CD4-positive, CD25-positive, alpha-beta regulatory T cell (primary cell): ENCODE data around the gene EFHB. TPM values are rescaled to one million over a fixed set of nuclear protein-coding genes. Genes with fewer than 3 reads are reported as not detected.
A peak's percentile ranks its signal among the peaks of the same experiment; 100 is the strongest.

Experiments
- ATAC-seq, 2 donors: fragments of 150-1000 bp; cut with Tn5 transposase; one replicate each; pipeline ENCODE4 v1.10.0; 2021; ENCODE audit warnings: low read depth in 2 of 2, moderate number of reproducible peaks in 2 of 2, moderate library complexity in 1 of 2
- DNase-seq, 3 donors: peaks; one replicate each; pipeline versions ENCODE4 v3.0.0 to v3.0.0-alpha.2; 2012 to 2022; ENCODE audit warnings: mixed read lengths in 1 of 3
- H3K27ac ChIP-seq: one replicate; pipeline ENCODE4 v1.7.0; 2013; ENCODE audit warnings: mild to moderate bottlenecking, low read length; ENCODE audit not compliant: insufficient read depth, poor library complexity, severe bottlenecking
- H3K27me3 ChIP-seq: one replicate; pipeline ENCODE4 v1.7.0; 2013; ENCODE audit warnings: low read length; ENCODE audit not compliant: control insufficient read depth, insufficient read depth
- H3K36me3 ChIP-seq: one replicate; pipeline ENCODE4 v1.7.0; 2013; ENCODE audit warnings: mild to moderate bottlenecking, low read length, moderate library complexity; ENCODE audit not compliant: control insufficient read depth, insufficient read depth
- H3K4me1 ChIP-seq: 2 replicates; pipeline ENCODE4 v1.7.0; 2013; ENCODE audit warnings: mild to moderate bottlenecking, low read length; ENCODE audit not compliant: insufficient read depth, control insufficient read depth, poor library complexity, severe bottlenecking
- H3K4me3 ChIP-seq: one replicate; pipeline ENCODE4 v1.7.0; 2013; ENCODE audit warnings: low read depth, mild to moderate bottlenecking, low read length, moderate library complexity
- H3K9me3 ChIP-seq, 2 experiments: 1 replicate in 1 of 2; 2 replicates in 1 of 2; pipeline ENCODE4 v1.7.0; 2013; ENCODE audit warnings: low read length in 2 of 2, mild to moderate bottlenecking in 1 of 2, moderate library complexity in 1 of 2; ENCODE audit not compliant: control insufficient read depth in 2 of 2
- H3K27ac Mint-ChIP-seq, 3 donors: one replicate each; pipeline ENCODE4 v1.8.0; 2020 to 2022; ENCODE audit warnings: mild to moderate bottlenecking in 3 of 3, mixed read lengths in 3 of 3, moderate library complexity in 2 of 3
- H3K27me3 Mint-ChIP-seq: one replicate; pipeline ENCODE4 v1.8.0; 2022; ENCODE audit warnings: mild to moderate bottlenecking, mixed read lengths
- H3K36me3 Mint-ChIP-seq: one replicate; pipeline ENCODE4 v1.8.0; 2020; ENCODE audit warnings: mixed read lengths
- H3K4me1 Mint-ChIP-seq, 4 donors: one replicate each; pipeline ENCODE4 v1.8.0; 2020 to 2022; ENCODE audit warnings: mixed read lengths in 4 of 4, mild to moderate bottlenecking in 1 of 4
- H3K4me3 Mint-ChIP-seq, 4 donors: one replicate each; pipeline ENCODE4 v1.8.0; 2020 to 2022; ENCODE audit warnings: mild to moderate bottlenecking in 4 of 4, mixed read lengths in 4 of 4, moderate library complexity in 3 of 4
- H3K9me3 Mint-ChIP-seq, 7 donors: one replicate each; pipeline ENCODE4 v1.8.0; 2020 to 2022; ENCODE audit warnings: mixed read lengths in 7 of 7, mild to moderate bottlenecking in 3 of 7, moderate library complexity in 2 of 7
- polyA plus RNA-seq, 4 donors: library from polyadenylated mRNA; unstranded; fragments of 300-500 nt; fragmentation: Illumina TruSeq; gene quantifications; one replicate each; pipeline ENCODE4 v1.2.3, GENCODE V29; 2021
- total RNA-seq: library from RNA; stranded (reverse); gene quantifications from one replicate; pipeline ENCODE4 v1.2.3, GENCODE V29; 2022

The EFHB gene
- total and polyA plus RNA-seq, 5 donors from 2014 or later = 0.10 to 1.3 (median 0.23) TPM

GRCh38 chr3:19931180-19931692 is 2.8 kb downstream of the EFHB start:
- no peaks in the 10 kb centered on the region for H3K9me3 ChIP-seq
- no peaks in the 10 kb centered on the region for H3K27me3 ChIP-seq
- no peaks in the 10 kb centered on the region for H3K4me1 ChIP-seq
- Mint-ChIP-seq H3K27ac (peak overlapping the region in 1 of 3 donors; percentile 36), H3K27me3 (no peaks in the 10 kb centered on the region), H3K36me3 (no peaks in the 10 kb centered on the region), H3K9me3 (peaks cover 0 to 4% (median 0%) of the 10 kb centered on the region in 7 donors), H3K4me3 (no peak overlapping the region), H3K4me1 (peaks cover 0 to 9% (median 0%) of the 10 kb centered on the region in 4 donors)
- ATAC-seq = no peak
- H3K36me3 ChIP-seq = no peaks in the 10 kb centered on the region
- no peak overlapping the region for H3K4me3 ChIP-seq
- DNase-seq = no peak
- H3K27ac ChIP-seq = no peak overlapping the region

GRCh38 chr3:19920401-19921080 is 13.5 kb downstream of the EFHB start:
- no peak overlapping the region for H3K27ac Mint-ChIP-seq
- Histone ChIP-seq H3K4me1 (no peaks in the 10 kb centered on the region), H3K9me3 (no peaks in the 10 kb centered on the region), H3K36me3 (no peaks in the 10 kb centered on the region), H3K27me3 (no peaks in the 10 kb centered on the region), H3K4me3 (no peak overlapping the region), H3K27ac (no peak overlapping the region)
- no peaks in the 10 kb centered on the region for H3K36me3 Mint-ChIP-seq
- no peaks in the 10 kb centered on the region for H3K4me1 Mint-ChIP-seq
- H3K4me3 Mint-ChIP-seq = no peak overlapping the region
- ATAC-seq (no peak), DNase-seq (no peak)
- H3K27me3 Mint-ChIP-seq = peaks cover 14% of the 10 kb centered on the region
- no peaks in the 10 kb centered on the region for H3K9me3 Mint-ChIP-seq

GRCh38 chr3:19917167-19917566 is 16.9 kb downstream of the EFHB start:
- Histone ChIP-seq H3K9me3 (no peaks in the 10 kb centered on the region), H3K4me1 (no peaks in the 10 kb centered on the region), H3K36me3 (no peaks in the 10 kb centered on the region), H3K27me3 (no peaks in the 10 kb centered on the region), H3K27ac (no peak overlapping the region), H3K4me3 (no peak overlapping the region)
- H3K9me3 Mint-ChIP-seq = peaks cover 0 to 7% (median 0%) of the 10 kb centered on the region in 7 donors
- peaks cover 15% of the 10 kb centered on the region for H3K27me3 Mint-ChIP-seq
- ATAC-seq = no peak
- H3K4me3 Mint-ChIP-seq = no peak overlapping the region
- H3K4me1 Mint-ChIP-seq = no peaks in the 10 kb centered on the region
- no peak for DNase-seq
- no peak overlapping the region for H3K27ac Mint-ChIP-seq
- peaks cover 3% of the 10 kb centered on the region for H3K36me3 Mint-ChIP-seq

GRCh38 chr3:19911452-19911851 is 22.6 kb downstream of the EFHB start:
- DNase-seq = no peak
- no peaks in the 10 kb centered on the region for H3K36me3 ChIP-seq
- no peaks in the 10 kb centered on the region for H3K27me3 ChIP-seq
- H3K36me3 Mint-ChIP-seq = peaks cover 3% of the 10 kb centered on the region
- H3K4me1 ChIP-seq = no peaks in the 10 kb centered on the region
- H3K27me3 Mint-ChIP-seq = peaks cover 5% of the 10 kb centered on the region
- H3K4me3 Mint-ChIP-seq = no peak overlapping the region
- no peak for ATAC-seq
- no peak overlapping the region for H3K27ac ChIP-seq
- no peak overlapping the region for H3K4me3 ChIP-seq
- no peaks in the 10 kb centered on the region for H3K4me1 Mint-ChIP-seq
- peaks cover 0 to 24% (median 7%) of the 10 kb centered on the region in 7 donors for H3K9me3 Mint-ChIP-seq
- H3K9me3 ChIP-seq = peaks cover 5 to 10% of the 10 kb centered on the region in 2 experiments
- H3K27ac Mint-ChIP-seq = no peak overlapping the region

GRCh38 chr3:19907523-19907922 is 26.5 kb downstream of the EFHB start:
- no peak overlapping the region for H3K4me3 Mint-ChIP-seq
- H3K9me3 Mint-ChIP-seq = peaks cover 0 to 17% (median 7%) of the 10 kb centered on the region in 7 donors
- ATAC-seq = no peak
- H3K4me1 Mint-ChIP-seq = no peaks in the 10 kb centered on the region
- Histone ChIP-seq H3K36me3 (no peaks in the 10 kb centered on the region), H3K9me3 (peaks cover 5 to 10% of the 10 kb centered on the region in 2 experiments), H3K4me3 (no peak overlapping the region), H3K27me3 (no peaks in the 10 kb centered on the region), H3K4me1 (no peaks in the 10 kb centered on the region), H3K27ac (no peak overlapping the region)
- DNase-seq = no peak
- no peaks in the 10 kb centered on the region for H3K36me3 Mint-ChIP-seq
- H3K27me3 Mint-ChIP-seq = no peaks in the 10 kb centered on the region
- no peak overlapping the region for H3K27ac Mint-ChIP-seq

GRCh38 chr3:19903649-19904048 is 30.4 kb downstream of the EFHB start:
- no peaks in the 10 kb centered on the region for H3K36me3 ChIP-seq
- Mint-ChIP-seq H3K4me3 (no peak overlapping the region), H3K4me1 (peaks cover 0 to 4% (median under 1%) of the 10 kb centered on the region in 4 donors), H3K27ac (no peak overlapping the region), H3K36me3 (no peaks in the 10 kb centered on the region), H3K27me3 (no peaks in the 10 kb centered on the region), H3K9me3 (peaks cover 0 to 6% (median 0%) of the 10 kb centered on the region in 7 donors)
- no peak overlapping the region for H3K4me3 ChIP-seq
- no peaks in the 10 kb centered on the region for H3K27me3 ChIP-seq
- no peaks in the 10 kb centered on the region for H3K4me1 ChIP-seq
- DNase-seq (no peak), ATAC-seq (no peak)
- H3K27ac ChIP-seq = no peak overlapping the region
- H3K9me3 ChIP-seq = no peaks in the 10 kb centered on the region

GRCh38 chr3:19901918-19902317 is 32.1 kb downstream of the EFHB start:
- no peaks in the 10 kb centered on the region for H3K27me3 ChIP-seq
- H3K27ac Mint-ChIP-seq = no peak overlapping the region
- H3K4me1 Mint-ChIP-seq = peaks cover 0 to 5% (median under 1%) of the 10 kb centered on the region in 4 donors
- DNase-seq = no peak
- no peaks in the 10 kb centered on the region for H3K9me3 ChIP-seq
- H3K4me3 ChIP-seq = no peak overlapping the region
- no peak for ATAC-seq
- H3K4me3 Mint-ChIP-seq = no peak overlapping the region
- H3K27me3 Mint-ChIP-seq = no peaks in the 10 kb centered on the region
- H3K36me3 Mint-ChIP-seq = no peaks in the 10 kb centered on the region
- H3K27ac ChIP-seq = no peak overlapping the region
- H3K36me3 ChIP-seq = no peaks in the 10 kb centered on the region
- H3K4me1 ChIP-seq = no peaks in the 10 kb centered on the region
- peaks cover 0 to 6% (median 0%) of the 10 kb centered on the region in 7 donors for H3K9me3 Mint-ChIP-seq

- no peak for ATAC-seq
Measured at GRCh38 chr3:19901337-19901736, 32.7 kb downstream of the EFHB start.

More at GRCh38 chr3:19901337-19901736, 32.7 kb downstream of the EFHB start:
- H3K9me3 ChIP-seq = no peaks in the 10 kb centered on the region
- H3K36me3 ChIP-seq = no peaks in the 10 kb centered on the region
- H3K27ac ChIP-seq = no peak overlapping the region
- Mint-ChIP-seq H3K36me3 (no peaks in the 10 kb centered on the region), H3K4me1 (peaks cover 0 to 5% (median under 1%) of the 10 kb centered on the region in 4 donors), H3K27me3 (no peaks in the 10 kb centered on the region), H3K27ac (no peak overlapping the region), H3K4me3 (no peak overlapping the region), H3K9me3 (peaks cover 0 to 6% (median 0%) of the 10 kb centered on the region in 7 donors)
- H3K4me3 ChIP-seq = no peak overlapping the region
- DNase-seq = no peak
- no peaks in the 10 kb centered on the region for H3K27me3 ChIP-seq
- H3K4me1 ChIP-seq = no peaks in the 10 kb centered on the region
